Jurkat, Clone E6-1 (cell line): Measurements from ENCODE around the gene EIF4G2.

ENCODE experiments used
- DNase-seq: peaks from one replicate; pipeline ENCODE4 v3.0.0-alpha.2; 2011; ENCODE audit warnings: low read depth, low spot score
- H3K4me3 ChIP-seq: 2 replicates; pipeline ENCODE4 v1.5.1; 2011; ENCODE audit warnings: mild to moderate bottlenecking, low read length, control low read depth, moderate library complexity

The EIF4G2 gene

DNA sequence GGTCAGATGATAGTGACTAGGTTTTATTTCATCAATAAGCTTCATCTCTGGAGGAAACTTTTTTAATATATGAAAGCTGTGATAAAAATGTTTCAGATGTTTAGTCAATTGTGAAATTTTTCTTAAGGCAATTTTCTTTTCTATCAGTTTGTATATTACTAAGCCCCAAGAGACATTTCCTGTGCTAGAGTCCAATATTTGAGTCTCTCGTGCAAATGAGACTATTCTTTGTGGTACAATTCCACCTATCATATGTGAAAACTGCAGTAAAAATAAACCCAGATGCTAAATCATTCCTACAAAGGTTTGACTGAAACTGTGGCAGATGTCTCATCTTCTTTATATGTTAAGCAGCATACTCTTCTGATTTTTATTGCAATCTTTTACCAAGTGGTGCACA lies 29.6 kb downstream of the EIF4G2 start:
- no peak for DNase-seq
- H3K4me3 ChIP-seq = no peak overlapping the region

DNA sequence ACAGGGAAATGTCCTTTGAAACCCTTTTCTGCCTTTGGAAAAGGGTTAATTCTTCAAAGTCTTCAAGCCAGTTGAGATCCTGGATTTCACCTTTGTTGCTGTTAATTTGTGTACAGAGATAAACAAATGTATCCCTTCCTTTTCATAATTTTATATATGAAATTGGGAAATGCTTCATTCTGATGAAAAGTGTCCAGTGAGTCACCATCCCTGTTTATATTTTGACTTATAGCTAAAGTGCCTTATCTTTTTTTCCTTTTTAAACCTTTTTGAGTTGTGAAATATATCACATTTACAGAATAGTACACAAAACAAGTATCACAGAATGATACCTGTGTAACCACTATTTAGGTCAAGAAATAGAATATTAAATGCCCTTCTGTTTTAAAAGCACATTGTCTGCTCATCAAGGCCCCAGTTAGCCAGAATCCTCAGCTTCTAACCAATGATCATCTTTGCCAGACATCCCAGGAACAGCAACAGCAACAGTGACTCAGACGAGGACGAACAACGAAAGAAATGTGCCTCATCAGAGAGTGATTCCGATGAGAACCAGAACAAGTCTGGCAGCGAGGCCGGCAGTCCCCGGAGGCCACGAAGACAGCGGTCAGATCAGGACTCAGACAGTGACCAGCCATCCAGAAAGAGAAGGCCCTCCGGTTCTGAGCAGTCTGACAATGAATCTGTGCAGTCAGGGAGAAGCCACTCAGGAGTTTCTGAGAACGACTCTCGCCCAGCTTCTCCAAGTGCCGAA lies 30.3 kb downstream of the EIF4G2 start:
- H3K4me3 ChIP-seq = no peak overlapping the region
- DNase-seq = no peak

DNA sequence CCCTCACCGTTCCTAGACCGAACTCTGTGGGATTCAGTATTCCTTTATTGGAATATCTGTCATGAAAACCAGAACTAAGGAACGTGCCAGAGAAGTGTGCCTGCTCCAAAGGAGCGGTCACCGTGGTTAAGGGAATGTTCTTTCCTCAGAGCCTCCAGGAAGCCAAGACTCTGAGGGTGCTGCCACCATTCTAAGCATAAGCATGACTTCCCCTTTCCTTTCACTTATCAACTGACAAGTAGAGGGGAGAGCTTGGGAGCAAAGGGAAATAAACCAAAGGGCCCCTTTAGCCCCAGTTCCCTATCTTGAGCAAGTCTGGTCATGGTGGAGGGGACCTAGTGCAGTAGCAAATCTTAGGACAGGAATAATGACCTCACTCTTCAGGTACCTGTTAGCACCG lies 30.9 kb downstream of the EIF4G2 start:
- H3K4me3 ChIP-seq = no peak overlapping the region
- no peak for DNase-seq

DNA sequence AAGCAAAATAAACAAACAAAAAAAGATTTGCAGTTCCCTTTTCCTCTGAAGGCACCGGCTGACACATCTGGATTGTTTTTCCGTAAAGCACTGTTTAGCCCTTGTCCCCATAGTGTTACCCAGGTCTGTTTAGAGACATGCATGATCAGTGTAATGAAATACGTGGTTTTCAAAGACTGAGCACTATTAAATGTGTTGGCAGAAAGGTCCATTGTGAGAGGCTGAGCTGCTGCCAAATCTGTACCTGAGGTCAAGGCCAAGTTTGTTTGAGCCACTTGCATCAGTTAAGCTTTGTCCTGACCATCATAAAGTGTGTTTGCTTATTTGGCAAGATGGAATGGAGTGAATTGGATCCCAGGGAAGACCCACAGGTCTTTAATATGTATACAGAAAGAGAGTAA lies 31.3 kb downstream of the EIF4G2 start:
- DNase-seq = no peak

DNA sequence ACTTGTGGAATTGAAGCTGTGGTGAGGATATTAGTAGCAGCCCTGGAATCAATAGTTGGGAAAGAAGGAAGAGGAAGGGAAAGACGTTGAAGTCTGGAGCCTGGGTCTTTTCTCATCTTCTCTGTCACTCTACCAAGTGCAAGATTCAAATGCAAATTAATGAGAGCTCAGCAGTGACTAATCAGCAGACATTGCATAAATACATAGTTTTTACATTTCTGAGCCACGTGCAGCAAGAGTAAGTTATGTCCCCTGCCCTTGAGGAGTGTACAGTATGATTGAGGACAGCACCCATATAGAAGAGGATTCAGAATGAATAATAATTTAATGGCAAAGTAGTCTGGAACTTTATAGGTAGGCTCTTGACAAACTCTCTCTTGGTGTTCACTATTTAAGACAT lies 33.9 kb downstream of the EIF4G2 start:
- DNase-seq = no peak
- H3K4me3 ChIP-seq = no peak overlapping the region

More for the DNA sequence above, 31.3 kb downstream of the EIF4G2 start:
- no peak overlapping the region for H3K4me3 ChIP-seq

DNA sequence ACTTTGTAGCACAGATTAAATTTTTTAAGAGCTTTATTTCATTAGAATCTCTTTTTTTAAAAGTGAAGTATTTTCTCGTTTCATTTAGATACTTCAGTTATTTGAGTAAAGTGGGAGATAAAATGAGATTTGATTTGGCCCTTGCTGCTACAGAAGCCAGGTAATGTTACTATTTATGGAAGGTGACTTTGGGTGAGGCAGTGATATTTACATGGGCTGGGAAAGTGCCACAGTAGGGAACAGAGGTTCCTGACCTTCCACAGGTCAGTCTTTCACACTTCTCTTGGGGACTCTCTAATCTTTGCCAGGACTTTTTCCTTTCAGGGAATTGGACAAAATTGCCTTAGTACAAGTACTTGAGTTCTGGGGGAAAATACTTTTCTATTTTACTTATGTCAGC lies 37.3 kb downstream of the EIF4G2 start:
- H3K4me3 ChIP-seq = no peak overlapping the region
- no peak for DNase-seq

DNA sequence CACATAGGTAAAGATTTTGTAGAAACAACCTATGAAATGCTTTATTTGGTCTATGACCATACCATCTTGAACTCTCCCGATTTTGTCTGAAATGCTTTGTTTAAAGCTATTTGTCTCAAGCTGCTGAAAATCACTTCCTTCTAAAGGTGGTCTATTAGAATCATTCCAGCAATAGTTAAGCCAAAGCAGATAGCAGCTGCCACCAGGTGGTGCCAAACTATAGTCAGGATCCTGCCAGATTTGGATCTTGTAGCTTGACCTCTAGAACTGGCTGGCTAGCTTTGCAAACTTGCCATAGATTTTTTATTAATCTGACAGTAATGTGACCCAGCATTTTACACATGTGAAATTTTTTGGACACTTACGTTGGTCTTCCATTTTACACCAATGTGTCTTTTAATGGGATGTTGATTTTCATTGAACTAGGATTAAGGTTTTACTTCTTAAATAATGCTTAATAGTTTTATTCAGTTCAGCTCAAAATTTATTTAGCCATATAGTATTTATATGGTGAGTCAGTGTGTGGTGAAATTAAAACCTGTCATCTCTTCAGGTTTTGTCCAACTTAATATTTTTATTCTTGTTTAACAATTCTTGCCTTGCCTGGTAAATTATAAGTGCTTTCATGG lies 38.0 kb downstream of the EIF4G2 start:
- no peak for DNase-seq
- no peak overlapping the region for H3K4me3 ChIP-seq

DNA sequence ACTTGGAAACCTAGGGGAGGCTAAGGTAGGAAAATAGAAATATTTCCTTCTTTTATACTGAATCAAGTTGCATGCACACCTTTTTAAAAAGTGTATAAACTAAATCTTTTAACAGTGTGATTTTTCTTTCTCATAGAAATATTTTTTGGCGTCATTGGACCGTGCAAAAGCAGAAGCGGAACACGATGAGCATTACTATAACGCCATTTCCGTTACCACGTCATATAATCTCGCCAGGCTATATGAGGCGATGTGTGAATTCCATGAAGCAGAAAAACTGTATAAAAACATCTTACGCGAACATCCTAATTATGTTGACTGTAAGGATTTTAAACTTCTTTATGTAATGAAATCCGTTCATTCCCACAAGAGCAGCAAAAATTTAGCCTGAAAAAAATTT lies 44.3 kb downstream of the EIF4G2 start:
- no peak for DNase-seq
- H3K4me3 ChIP-seq = no peak overlapping the region

DNA sequence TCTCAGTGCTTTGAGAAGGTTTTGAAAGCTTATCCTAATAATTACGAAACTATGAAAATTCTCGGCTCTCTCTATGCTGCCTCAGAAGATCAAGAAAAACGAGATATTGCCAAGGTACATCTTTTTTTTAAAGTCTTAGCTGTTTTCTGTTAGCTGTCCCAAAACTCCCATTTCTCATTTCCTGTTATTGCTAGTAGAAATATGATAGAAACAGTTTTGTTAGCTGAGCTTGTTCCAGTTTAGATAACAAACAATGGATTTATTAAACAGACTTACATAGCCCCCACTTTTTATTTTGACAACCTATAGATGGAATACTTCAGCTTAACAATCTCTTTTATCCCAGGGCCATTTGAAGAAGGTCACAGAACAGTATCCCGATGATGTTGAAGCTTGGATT lies 45.0 kb downstream of the EIF4G2 start:
- no peak for DNase-seq
- H3K4me3 ChIP-seq = no peak overlapping the region

DNA sequence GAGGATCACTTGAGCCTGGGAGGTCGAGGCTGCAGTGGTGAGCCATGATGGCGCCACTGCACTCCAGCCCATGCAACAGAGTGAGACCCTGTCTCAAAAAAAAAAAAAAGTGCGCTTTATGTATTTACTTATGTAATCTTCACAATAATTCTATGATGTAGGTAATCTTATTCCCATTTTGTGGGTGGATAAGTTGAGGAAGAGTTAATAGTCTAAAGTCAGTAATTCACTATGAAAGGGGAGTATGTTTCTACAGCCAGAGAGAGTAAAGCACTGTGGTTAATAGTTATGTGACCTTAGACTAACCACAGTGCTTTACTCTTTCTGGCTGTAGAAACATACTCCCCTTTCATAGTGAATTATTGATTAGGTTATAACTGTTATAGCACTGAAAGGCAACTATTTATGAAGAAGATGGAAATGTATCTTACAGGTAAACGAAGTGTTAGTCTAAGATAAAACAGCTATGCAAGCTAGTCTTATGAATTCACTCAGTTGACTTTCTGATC lies 45.8 kb downstream of the EIF4G2 start:
- no peak for DNase-seq

DNA sequence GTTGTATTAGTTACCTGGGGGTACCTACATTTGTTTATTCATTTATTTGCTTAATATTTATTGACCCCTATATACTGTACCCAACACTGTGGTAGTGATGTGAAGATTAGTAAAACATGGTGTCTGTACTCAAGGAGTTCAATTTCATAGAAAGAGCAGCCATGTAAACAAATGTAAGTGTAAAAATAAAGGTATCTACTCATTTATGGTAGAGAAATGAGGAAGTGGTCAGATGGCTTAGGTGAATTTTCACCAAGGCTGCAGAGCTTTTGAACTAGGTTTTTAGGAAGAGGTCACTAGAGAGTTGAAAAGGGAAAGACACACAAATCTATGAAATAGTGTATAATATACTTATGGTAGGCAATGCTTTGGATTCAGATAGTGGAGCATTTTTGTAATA lies 46.5 kb downstream of the EIF4G2 start:
- no peak overlapping the region for H3K4me3 ChIP-seq
- no peak for DNase-seq

More for the DNA sequence above, 45.8 kb downstream of the EIF4G2 start:
- H3K4me3 ChIP-seq = no peak overlapping the region

DNA sequence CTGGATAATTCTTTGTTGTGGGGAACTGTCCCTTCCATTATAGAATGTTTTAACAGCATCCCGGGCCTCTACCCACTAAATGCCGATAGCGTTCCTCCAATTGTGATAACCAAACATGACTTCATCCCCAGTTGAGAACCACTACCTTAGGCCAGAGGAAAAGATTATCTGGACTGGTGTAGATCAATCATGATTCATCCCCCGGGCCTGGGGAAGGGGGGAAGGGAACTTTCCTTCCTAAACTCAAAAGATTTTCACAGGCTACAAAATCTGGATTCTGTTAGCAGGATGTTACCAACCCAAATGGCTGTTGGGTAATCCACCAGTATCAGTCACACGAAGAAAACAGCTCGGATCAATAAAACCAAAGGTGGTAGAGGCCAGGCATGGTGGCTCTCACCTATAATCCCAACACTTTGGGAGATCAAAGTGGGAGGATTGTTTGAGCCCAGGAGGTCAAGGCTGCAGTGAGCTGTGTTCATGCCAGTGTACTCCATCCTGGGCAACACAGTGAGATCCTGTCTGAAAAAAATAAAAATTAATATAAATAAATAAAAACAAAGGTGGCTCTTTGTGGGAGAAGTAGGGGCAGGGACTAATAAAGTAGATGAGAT lies 47.5 kb downstream of the EIF4G2 start:
- no peak overlapping the region for H3K4me3 ChIP-seq
- no peak for DNase-seq

DNA sequence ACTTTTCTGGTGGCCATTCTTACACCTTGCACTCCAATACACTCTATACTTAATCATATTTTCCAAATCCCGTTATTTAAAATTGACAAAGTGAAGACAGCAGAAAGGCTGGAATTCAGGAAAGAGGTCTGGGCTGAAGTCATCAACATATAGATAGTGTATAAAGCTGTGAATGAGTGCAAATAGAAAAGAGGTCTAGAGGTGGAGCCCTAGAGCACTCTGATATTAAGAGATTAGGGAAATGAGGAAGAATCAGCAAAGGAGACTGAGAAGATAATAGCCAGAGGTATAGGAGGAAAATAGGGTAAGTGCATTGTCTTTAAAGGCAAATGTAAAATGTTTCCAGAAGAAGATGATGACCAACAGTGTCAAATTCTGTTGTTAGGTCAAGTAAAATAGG lies 49.8 kb downstream of the EIF4G2 start:
- no peak for DNase-seq
- H3K4me3 ChIP-seq = no peak overlapping the region

DNA sequence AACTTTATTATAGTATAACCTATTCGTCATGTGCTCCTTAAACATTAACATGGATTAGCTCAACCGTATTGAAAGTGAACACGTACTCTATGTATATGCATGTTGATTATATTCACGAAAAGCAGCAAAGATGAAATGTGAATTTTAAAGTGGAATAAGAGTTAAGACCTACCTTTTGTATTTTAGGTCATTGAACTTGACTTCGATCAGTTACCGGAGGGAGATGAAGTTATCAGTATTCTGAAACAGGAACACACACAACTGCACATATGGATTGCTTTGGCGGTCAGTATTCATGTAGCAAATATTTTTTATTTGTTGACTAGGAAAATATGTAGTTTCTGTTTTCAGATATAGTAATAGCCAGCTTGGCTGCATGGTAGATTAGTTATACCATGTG lies 56.2 kb downstream of the EIF4G2 start:
- H3K4me3 ChIP-seq = peak overlapping the region; percentile 91
- DNase-seq = no peak

DNA sequence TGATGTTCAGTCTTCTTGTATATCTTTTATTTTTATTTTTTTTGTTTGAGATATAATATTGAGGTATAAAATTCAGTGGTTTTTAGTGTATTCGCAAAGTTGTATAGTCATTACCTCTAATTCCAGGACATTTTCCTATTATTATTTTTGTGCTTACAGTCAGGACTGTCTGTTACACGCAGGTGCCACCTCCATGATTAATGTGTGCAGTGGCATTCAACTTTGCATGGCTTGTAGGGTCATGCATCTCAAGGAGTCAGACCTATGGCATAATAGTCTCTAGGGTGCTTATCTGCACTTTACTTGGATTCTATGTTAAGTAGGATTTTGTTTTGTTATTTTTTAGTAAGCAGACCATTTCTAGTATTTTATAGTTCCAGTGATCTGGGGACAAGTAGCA lies 56.7 kb downstream of the EIF4G2 start:
- no peak for DNase-seq
- H3K4me3 ChIP-seq = peak overlapping the region; percentile 91

DNA sequence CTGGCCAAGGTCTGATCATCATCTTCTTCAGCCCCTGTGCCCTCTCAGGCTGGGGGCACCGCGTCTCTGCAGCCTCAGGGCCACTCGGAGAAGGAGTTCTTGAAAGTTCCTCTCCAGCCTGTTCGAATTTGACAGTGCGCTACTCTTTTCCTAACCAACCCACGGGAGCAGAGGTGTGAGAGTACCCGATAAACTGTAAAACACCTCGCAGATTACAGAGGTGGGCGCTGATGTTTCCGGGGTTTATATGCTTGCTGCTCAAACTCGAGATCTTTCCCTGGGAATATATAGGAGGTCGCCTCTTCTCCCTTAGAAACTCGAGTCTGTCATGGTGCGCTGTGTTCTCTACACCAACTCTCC lies 57.2 kb downstream of the EIF4G2 start:
- no peak for DNase-seq
- peak overlapping the region; percentile 91 for H3K4me3 ChIP-seq

DNA sequence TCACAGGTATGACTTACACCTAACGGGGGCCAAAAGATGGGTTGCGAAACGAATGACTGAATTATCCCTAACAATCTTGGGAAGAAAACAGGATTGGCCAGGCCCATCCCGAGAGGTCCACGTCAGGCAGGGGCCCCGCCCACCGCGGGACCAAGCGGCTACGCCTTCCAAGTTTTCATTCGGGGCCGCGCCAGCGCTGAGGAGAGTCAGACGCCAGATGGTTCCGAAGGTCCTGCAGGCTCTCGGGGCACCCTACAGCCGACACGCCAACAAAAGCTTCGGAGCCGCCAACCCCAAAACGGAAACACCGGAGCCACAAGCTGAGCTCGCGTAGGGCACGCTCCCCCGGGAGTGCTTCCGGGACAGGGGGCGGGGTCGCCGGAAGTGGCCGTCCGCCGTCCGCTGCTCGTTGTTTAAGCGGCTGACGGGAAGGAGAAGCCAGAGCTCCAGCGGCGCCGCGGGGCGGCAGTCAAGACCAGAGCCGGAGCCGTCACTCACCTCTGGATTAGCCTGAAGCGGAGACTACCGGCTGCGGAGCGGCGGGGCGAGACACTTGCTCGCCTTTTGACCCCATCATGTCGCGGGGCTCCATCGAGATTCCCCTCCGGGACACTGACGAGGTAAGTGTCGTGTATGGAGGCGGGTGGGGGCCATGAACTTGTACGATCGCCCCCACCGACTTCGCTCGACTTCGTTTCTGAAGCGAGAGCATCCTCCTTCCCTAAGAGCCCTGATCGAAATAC lies 57.7 kb downstream of the EIF4G2 start, which contains the start of gene CTR9:
CTR9 (plus strand) TSS at position 409 of the 743 bp plus-strand sequence; CDS start at position 576, 167 bp downstream.
- H3K4me3 ChIP-seq = peak within 1 kb of the TSS; percentile 91
- DNase-seq = peak; percentile 85

DNA sequence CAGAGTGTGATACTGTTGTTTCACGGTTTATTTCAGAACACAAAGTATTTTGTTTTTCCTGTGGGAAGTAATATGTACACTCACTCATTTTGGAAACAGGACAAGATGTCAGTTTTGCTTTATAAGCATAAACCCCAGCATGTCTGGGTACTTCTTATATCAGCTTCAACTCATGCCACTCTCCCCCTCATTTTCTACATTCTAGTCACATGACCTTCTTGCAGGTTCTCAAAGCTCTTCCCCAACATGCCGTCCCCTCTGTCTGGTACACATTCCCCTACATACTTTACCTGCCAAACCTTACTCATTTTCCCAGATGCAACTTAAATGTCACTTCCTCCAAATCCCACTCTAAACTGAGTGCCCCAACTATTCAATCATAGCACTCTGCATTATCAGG lies 59.2 kb downstream of the EIF4G2 start:
- H3K4me3 ChIP-seq = no peak overlapping the region
- DNase-seq = no peak

DNA sequence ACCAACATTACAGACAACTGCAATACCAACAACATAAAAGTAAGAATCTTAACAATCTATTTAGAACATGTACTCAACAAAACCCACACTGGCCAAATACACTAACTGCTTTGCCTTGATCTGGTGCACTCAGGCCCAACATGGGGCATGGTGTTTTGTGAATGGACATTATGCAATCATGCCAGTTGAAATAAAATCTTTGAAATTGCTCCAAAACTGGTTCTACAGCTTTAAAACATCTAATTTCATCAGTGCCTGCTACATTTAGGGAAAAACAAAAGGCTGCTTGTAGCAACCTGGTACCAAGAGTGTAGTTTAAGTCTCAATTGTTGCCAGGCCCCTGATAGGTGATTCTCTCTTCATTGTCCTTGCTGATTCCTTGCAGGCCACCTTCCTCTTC lies 61.0 kb downstream of the EIF4G2 start:
- DNase-seq = no peak
- H3K4me3 ChIP-seq = no peak overlapping the region
